Posterior cingulate gyrus (tissue), 11 donors: ENCODE measurements around the gene SORCS2.
"Not testable (repeated sequence)": the region's sequence is repeated elsewhere in the genome, so short reads cannot be mapped to it uniquely, and the experiment has no call there.

Source experiments
- DNase-seq, 10 donors: peaks; one replicate each; pipeline versions ENCODE4 v3.0.0 to v3.0.0-alpha.2; 2020 to 2021; ENCODE audit warnings: mixed read lengths in 3 of 10
- intact Hi-C: fragments of 100-400 bp; cut with DNase I; formaldehyde crosslinking; loops from one replicate; pipeline ENCODE4 v1.15.1; 2023

The SORCS2 gene

GRCh38 chr4:7212921-7213320 is 20.6 kb downstream of the SORCS2 start:
- DNase-seq: no peak
- intact Hi-C loops: no loop called here

DNA sequence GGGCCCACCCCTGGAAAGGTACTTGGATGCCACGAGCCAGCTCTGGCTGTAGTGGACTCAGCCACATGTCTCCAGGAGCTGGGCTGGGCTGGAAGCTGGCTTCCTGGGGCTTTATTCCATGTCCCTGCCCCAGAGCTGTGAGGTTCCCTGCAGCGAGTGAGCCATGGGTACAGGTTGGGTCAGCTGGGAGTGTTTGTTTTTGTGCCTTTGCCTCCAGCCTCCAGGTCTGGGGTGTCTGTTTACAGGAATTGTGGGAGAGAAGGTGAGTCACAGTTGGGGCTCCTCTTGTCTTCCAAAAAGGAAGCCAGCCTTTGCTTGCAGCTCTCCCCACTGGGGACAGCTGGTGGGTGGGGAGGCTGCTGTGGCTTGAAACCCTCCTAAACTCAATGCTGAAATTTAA is 21.5 kb downstream of the SORCS2 start:
- intact Hi-C loops: no loop called here
- no peak for DNase-seq

GRCh38 chr4:7214359-7214758 is 22.0 kb downstream of the SORCS2 start:
- intact Hi-C loops: no loop called here
- no peak for DNase-seq

GRCh38 chr4:7215187-7215586 is 22.8 kb downstream of the SORCS2 start:
- DNase-seq: not testable (repeated sequence)

GRCh38 chr4:7217039-7217438 is 24.7 kb downstream of the SORCS2 start:
- intact Hi-C loops: no loop called here
- peak in 1 of 10 donors; percentile 79 for DNase-seq

More at GRCh38 chr4:7215187-7215586, 22.8 kb downstream of the SORCS2 start:
- intact Hi-C loops: not testable (repeated sequence)

DNA sequence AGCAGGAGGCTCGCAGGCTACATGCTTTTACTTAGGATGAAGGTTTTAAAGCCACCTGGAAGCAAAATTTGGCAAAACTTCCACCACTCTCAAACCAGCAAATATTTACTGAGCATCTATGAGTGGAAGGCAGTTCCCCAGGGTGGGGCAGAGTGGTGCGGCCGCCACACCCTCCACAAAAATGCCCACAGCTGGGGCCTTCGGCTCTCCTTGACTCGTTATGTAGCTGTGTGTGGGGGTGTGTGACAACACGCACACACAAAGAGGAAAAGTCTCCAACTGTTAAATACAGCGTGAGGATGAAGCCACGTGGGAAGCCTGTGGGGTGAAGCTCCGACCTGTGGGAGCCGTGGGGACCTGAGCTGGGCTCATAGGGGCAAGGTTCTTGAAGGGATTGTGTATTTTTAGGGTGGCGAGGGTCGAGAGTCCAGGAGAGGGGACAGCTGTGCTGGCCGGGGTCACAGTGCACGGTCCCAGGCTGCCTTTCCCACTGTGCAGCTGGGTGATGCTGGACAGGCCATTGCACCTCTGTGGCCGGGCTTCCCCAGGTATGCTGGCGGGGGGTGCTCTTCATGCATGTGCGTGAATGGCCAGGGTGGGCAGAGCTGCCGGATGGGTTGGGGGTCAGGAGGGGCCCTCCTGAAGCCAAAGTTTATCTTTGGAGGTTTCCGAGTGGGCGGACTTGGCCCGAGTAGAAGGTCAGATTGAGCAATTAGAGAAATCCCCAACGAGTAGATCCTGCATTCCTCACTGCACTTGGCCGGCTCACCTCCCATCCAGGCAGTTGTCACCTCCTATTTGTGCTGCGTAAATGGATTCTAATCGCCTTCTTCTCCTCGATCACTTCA is 25.4 kb downstream of the SORCS2 start:
- intact Hi-C loops: no loop called here
- no peak for DNase-seq

- intact Hi-C loops: no loop called here
- no peak for DNase-seq
Observed at GRCh38 chr4:7218686-7219085, 26.3 kb downstream of the SORCS2 start.

DNA sequence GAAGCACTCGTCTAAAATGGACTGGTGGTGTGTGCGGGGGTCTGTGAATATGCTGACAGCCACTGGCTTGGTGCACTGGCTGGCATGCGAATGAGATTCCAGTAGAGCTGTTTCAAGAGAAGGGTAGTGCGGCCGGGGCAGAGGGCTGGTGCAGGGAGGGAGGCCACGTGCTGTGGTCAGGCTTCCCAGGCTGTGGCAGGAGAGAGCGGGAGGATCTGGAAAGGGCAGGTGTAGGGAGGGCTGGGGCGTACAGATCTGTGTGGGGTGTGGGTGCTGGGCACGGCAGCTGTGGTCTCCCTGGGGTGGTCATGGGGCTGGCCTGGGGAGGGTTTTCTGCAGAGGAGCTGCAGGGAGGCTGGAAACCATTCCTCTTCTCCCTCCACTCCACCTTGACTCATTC is 30.2 kb downstream of the SORCS2 start:
- intact Hi-C loops: no loop called here
- peak in 1 of 10 donors; percentile 73 for DNase-seq

DNA sequence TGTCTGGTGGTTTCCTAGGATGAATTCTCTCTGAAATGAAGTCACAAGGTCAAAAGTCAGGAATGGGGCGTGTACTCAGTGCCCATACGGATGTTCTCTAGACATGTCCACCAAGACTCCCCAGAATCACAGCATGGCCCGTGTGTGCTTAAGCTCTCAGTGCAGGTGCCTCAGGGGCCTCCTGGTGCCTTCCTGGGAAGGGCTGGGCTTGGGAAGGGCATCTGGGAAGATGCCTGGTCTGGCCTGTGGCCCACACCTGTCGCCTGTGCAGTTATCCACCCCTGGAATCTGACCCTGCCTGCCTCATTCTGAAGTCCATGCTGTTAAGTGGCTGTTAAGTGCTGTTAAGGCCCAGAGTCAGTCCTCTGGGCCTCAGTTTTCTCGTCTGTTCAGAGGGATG is 31.2 kb downstream of the SORCS2 start:
- intact Hi-C loops: no loop called here
- DNase-seq: no peak

DNA sequence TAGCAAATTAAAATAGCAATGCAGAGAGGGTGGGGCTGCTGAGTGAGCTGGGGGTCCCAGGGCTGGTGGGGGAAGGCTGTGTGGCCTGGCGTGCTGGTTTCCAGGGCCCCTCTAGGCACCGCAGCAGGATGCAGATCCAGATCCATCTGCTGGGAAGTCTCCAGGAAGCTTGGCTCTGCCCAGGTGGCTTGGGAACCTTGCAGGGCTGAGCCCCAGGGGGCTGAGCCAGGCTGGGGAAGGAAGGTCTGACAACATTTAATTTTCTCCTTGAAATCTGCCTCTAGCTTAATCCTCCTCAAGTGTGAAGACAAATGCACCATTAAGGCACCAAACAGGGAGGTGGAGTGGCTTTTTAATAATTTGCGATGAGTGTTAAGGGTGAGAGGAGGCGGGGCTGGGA is 31.7 kb downstream of the SORCS2 start:
- no peak for DNase-seq
- intact Hi-C loops: no loop called here

- DNase-seq: no peak
- intact Hi-C loops: no loop called here
Observed at GRCh38 chr4:7224878-7225533, 32.7 kb downstream of the SORCS2 start.

DNA sequence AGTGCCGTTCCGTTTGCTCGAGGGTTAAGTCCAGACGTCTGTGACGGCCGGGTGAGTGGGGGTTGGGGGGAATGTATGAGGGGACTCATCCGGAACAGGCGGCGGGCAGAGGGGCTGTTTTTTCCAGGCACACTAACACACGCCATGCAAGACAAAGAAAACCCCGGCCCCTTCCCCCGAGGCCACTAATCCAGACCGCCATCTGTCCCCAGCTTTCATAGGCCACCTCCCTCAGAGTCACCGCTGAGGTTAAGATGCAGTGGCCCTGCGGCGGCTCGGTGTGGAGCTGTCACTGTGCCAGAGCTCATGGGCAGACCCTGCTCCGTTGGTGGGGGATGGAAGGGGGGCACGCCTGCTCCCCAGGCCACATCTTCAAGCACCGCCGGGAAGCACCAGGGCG is 34.1 kb downstream of the SORCS2 start:
- intact Hi-C loops: no loop called here
- DNase-seq: peak in 1 of 10 donors; percentile 52

- DNase-seq: peak in 1 of 10 donors; percentile 61
- intact Hi-C loops: no loop called here
Observed at GRCh38 chr4:7227008-7227407, 34.7 kb downstream of the SORCS2 start.

DNA sequence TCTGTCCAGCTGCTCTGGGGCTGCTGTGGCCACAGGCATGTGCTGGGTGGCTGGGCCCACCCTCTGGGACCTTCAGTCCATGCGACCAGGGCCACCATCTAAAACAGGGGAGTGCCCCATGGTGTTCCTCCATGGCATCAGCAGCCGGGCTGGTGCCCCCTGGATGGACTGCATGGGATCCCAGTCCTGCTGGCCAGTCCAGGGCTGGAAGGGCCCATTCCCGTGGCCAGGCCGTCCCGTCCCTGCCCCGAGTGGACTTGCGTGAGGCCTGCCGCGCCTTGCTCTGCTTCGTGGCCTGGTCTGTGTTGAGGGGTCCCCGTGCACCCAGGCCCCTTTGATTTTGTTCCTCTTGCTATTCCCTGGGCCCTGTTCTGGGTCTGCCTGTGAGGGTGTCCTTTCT is 36.4 kb downstream of the SORCS2 start:
- DNase-seq: peak in 1 of 10 donors; percentile 77
- intact Hi-C loops: no loop called here

DNA sequence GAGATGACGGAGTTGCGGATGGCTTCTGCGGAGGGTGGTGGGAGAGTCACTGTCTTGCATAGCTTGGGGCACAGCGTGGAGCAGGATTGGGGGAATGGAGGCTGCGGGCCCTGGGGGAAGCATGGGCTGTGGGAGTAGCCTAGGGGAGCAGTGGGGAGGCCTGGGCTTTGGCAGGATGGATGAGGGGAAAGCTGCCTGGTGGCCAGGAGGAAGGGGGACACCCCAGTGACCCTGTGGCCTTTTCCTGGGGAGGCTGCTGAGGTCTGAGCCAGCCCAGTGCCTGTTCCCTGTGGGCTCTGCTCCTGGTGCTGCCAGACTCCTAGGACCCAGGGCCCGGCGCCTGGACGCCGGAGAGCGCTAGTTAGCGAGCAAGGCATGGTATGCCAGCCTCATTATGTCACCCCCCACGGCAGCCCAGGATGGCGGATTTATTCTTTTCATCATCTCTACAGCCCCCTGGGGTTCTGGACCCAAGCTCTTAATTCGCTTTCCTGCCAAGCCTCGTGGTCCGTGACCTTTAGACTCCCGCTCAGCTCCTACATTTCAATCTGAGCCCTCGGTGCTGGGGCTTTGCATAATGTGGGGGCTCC is 39.8 kb downstream of the SORCS2 start:
- DNase-seq: peak in 2 of 10 donors; percentile 17 to 81
- intact Hi-C loops: no loop called here

- DNase-seq: peak in 1 of 10 donors; percentile 79
- intact Hi-C loops: no loop called here
Observed at GRCh38 chr4:7233006-7233580, 40.8 kb downstream of the SORCS2 start.

GRCh38 chr4:7233601-7234000 is 41.3 kb downstream of the SORCS2 start:
- intact Hi-C loops: no loop called here
- no peak for DNase-seq

- peak in 1 of 10 donors; percentile 70 for DNase-seq
- intact Hi-C loops: no loop called here
Observed at GRCh38 chr4:7234355-7235029, 42.2 kb downstream of the SORCS2 start.

DNA sequence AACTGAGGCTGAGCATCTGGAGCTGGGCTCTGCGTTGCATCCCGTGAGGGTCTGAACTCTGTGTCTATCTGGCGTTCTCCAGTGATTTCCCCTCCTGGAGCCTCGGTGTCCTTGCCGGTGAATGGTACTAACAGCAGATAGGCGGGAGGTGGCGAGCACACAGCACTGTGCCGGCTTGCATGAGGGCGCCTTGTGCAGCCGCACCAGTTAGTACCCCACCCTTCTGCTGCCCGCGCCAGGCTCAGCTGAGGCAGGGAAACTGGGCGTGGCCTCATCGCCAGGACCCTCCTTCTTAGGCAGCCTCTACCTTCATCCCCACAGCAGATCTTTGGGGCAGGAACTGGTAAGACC is 42.7 kb downstream of the SORCS2 start:
- peak in 1 of 10 donors; percentile 77 for DNase-seq

DNA sequence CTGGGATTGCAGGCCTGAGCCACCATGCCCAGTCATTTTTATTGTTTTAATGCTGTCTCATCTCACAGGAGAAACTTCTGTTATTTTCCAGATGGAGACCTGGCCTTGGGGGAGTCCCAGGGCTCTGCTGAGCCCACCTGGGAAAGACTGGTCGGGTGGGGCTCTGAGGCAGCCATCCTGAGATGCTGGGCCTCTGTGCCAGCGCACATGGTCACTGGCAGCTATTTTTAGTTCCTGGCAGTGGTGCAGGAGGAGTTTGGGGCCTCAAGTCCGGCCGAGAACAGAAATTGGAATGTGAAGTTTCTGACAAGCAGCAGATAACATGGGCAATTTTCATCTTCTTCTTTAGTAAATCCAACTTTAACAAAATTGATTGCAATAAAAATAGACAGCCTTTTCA is 44.5 kb downstream of the SORCS2 start:
- intact Hi-C loops: no loop called here
- DNase-seq: peak in 1 of 10 donors; percentile 62

More for the DNA sequence above, 42.7 kb downstream of the SORCS2 start:
- intact Hi-C loops: no loop called here

DNA sequence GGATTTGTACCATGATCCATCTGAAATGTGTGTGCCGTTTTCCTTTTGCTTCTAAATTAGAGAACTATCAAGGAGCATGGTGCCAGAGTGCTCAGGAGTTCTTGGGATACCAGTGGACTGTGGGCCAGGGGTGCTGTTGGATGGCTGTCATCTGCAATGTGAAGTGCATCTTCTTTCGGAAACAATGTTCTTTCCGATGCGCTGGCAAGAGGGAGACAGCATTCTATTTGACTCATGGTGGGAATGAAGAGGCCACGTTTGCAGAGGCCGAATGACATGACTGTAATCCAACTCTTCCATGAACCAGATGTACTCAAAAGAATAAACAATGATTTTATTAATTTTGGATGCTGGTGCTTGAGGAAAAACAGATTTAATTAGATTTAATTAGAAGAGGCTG is 45.5 kb downstream of the SORCS2 start:
- peak in 2 of 10 donors; percentile 10 to 19 for DNase-seq
- intact Hi-C loops: no loop called here
